ENCODE data around the gene RNPEPL1.

GRCh38 chr2:240569523-240569997 is 1.3 kb downstream of the RNPEPL1 start:
- TF ChIP-seq, protein P1, sequence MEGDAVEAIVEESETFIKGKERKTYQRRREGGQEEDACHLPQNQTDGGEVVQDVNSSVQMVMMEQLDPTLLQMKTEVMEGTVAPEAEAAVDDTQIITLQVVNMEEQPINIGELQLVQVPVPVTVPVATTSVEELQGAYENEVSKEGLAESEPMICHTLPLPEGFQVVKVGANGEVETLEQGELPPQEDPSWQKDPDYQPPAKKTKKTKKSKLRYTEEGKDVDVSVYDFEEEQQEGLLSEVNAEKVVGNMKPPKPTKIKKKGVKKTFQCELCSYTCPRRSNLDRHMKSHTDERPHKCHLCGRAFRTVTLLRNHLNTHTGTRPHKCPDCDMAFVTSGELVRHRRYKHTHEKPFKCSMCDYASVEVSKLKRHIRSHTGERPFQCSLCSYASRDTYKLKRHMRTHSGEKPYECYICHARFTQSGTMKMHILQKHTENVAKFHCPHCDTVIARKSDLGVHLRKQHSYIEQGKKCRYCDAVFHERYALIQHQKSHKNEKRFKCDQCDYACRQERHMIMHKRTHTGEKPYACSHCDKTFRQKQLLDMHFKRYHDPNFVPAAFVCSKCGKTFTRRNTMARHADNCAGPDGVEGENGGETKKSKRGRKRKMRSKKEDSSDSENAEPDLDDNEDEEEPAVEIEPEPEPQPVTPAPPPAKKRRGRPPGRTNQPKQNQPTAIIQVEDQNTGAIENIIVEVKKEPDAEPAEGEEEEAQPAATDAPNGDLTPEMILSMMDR (IDR thresholded peaks at IDR 0.05) = no peak
- no peak for TF ChIP-seq POLR2A (IDR thresholded peaks at IDR 0.05)

All from testis (tissue), 2 donors.